Measurements from ENCODE around the gene ANKRD33B. TPM values are rescaled to one million over a fixed set of nuclear protein-coding genes. Genes with fewer than 3 reads are reported as not detected.

The ANKRD33B gene
- total RNA-seq, 1 donor from 2014 or later = 4.0 TPM

DNA sequence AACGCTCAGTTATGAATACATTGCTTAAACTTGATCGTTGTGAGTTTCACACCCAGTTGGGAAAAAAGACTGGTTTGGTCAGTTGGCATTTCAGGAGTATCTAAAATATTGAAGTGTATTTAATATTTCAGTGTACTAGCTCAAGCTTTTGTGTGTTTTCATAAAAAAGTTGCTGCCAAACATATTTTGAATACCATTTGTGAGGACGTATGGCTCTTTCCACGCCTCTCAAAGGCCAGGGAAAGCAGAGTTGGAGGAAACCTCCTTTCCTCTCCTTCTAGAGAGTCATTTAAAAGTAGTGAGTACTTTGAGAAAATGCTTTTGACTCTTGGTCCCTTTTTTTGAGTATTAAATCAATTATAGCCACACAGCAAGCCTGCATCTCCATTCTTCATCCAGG, 43.2 kb upstream of the ANKRD33B start:
- Mint-ChIP-seq H3K27ac (ENCODE audit: unreplicated experiment) (peak overlapping the region; percentile 77), H3K36me3 (ENCODE audit: low read depth) (no peaks in the 10 kb centered on the region), H3K27me3 (ENCODE audit: low read depth) (no peaks in the 10 kb centered on the region), H3K4me3 (ENCODE audit: unreplicated experiment) (no peak overlapping the region), H3K4me1 (ENCODE audit: low read depth) (peaks cover 53% of the 10 kb centered on the region), H3K9me3 (ENCODE audit: low read depth) (no peaks in the 10 kb centered on the region)
- TF ChIP-seq, protein P1, sequence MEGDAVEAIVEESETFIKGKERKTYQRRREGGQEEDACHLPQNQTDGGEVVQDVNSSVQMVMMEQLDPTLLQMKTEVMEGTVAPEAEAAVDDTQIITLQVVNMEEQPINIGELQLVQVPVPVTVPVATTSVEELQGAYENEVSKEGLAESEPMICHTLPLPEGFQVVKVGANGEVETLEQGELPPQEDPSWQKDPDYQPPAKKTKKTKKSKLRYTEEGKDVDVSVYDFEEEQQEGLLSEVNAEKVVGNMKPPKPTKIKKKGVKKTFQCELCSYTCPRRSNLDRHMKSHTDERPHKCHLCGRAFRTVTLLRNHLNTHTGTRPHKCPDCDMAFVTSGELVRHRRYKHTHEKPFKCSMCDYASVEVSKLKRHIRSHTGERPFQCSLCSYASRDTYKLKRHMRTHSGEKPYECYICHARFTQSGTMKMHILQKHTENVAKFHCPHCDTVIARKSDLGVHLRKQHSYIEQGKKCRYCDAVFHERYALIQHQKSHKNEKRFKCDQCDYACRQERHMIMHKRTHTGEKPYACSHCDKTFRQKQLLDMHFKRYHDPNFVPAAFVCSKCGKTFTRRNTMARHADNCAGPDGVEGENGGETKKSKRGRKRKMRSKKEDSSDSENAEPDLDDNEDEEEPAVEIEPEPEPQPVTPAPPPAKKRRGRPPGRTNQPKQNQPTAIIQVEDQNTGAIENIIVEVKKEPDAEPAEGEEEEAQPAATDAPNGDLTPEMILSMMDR (IDR thresholded peaks at IDR 0.05) = no peak
- DNase-seq (ENCODE audit: low spot score) = no peak

DNA sequence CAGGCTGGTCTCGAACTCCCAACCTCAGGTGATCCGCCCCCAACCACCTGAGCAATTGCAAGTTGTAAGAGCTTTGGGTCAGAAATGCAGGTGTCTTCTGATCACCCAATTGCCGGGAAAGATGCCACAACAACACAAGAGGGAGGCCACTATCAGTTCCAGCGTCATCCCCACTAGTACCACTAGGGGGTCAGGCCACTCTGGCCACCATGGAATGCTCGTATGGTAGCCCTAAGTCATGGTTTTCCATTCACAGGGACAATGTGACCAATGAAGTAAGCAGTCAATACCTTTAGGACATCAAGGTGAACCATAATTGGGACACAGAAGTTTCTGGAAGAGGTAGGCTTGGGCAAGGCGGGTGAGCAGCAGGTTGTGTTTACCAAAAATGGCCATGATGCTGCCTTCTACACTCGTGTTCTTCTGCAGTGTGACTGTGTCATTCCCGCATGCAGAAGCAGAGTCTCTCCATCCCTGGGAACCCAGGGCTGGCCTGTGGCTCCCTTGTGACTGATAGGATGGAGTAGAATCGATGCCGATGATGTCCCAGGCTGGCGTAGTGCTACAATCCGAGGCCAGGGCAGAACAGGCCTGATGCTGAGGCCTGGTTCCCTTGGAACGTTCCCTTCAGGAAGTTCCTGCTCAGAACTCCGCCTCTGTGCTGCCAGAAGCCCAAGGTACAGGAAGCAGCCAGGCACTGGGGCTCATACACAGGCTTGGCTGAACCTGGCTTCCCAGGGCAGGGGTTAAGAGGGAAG, 42.2 kb upstream of the ANKRD33B start:
- DNase-seq (ENCODE audit: low spot score) = peak; percentile 52
- H3K27ac Mint-ChIP-seq (ENCODE audit: unreplicated experiment) = peak overlapping the region; percentile 51
- no peaks in the 10 kb centered on the region for H3K36me3 Mint-ChIP-seq (ENCODE audit: low read depth)
- H3K4me1 Mint-ChIP-seq (ENCODE audit: low read depth) = peaks cover 59% of the 10 kb centered on the region
- TF ChIP-seq, protein P1 (IDR thresholded peaks at IDR 0.05) = peak; percentile 56
- H3K9me3 Mint-ChIP-seq (ENCODE audit: low read depth) = no peaks in the 10 kb centered on the region
- H3K4me3 Mint-ChIP-seq (ENCODE audit: unreplicated experiment) = no peak overlapping the region
- H3K27me3 Mint-ChIP-seq (ENCODE audit: low read depth) = no peaks in the 10 kb centered on the region

DNA sequence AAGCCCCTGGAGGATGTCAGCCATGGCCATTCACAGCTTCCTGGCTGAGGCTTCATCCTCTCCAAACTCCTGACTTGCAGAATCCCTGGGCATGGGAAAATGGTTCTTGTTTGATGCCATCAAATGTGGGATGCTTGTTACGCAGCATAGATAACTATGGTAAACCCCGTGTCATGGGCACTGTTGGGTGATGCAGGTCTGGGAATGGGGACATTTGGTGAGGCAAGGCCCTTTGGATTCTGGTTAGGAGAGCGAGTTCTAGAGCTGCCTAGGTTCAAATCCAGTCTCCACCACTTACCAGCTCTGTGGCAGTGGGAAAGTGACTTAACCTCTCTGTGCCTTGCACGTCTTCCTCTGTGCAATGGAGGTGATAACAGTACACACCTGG, 41.7 kb upstream of the ANKRD33B start:
- Mint-ChIP-seq H3K4me1 (ENCODE audit: low read depth) (peaks cover 56% of the 10 kb centered on the region), H3K9me3 (ENCODE audit: low read depth) (no peaks in the 10 kb centered on the region), H3K36me3 (ENCODE audit: low read depth) (no peaks in the 10 kb centered on the region), H3K4me3 (ENCODE audit: unreplicated experiment) (no peak overlapping the region), H3K27ac (ENCODE audit: unreplicated experiment) (no peak overlapping the region), H3K27me3 (ENCODE audit: low read depth) (no peaks in the 10 kb centered on the region)
- TF ChIP-seq, protein P1 (IDR thresholded peaks at IDR 0.05) = no peak
- no peak for DNase-seq (ENCODE audit: low spot score)

DNA sequence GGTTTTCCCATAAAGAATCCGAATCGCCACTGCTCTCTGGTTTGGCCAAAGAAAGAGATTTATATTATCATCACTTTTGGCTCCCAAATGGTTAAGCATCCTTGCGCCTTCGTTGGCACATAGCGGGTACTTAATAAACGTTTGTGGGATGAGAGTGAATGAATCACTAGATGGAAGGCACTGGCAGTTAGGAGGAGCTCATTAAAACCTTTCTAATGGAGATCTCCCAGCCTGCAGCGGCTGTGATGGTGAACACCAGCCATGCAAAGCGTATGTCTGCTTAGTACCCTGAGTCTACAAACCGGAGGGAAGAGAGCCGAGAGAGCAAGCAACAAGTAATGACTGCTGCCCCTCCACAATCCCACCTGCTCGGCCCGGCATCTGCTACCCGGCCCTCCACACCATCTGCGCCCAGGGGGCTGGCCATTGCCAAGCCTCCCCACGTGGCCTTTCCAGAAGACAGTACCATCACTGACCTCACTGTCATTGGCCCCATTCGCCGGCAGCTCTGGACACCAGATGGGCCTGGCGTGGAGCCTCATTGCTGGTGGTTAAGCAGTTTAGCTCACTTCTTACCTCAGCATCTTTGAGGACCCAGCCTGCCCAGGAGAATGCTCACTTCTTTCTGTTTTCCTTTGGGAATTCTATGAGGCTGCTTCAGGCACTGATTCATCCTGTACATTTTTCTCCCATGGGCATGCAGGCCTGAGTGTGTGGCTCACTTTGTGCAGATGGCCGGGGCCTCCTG, 39.3 kb upstream of the ANKRD33B start:
- H3K36me3 Mint-ChIP-seq (ENCODE audit: low read depth) = no peaks in the 10 kb centered on the region
- peak overlapping the region; percentile 87 for H3K27ac Mint-ChIP-seq (ENCODE audit: unreplicated experiment)
- TF ChIP-seq, protein P1 (IDR thresholded peaks at IDR 0.05) = no peak
- no peak overlapping the region for H3K4me3 Mint-ChIP-seq (ENCODE audit: unreplicated experiment)
- no peaks in the 10 kb centered on the region for H3K9me3 Mint-ChIP-seq (ENCODE audit: low read depth)
- H3K27me3 Mint-ChIP-seq (ENCODE audit: low read depth) = no peaks in the 10 kb centered on the region
- DNase-seq (ENCODE audit: low spot score) = peak; percentile 79
- peaks cover 60% of the 10 kb centered on the region for H3K4me1 Mint-ChIP-seq (ENCODE audit: low read depth)

DNA sequence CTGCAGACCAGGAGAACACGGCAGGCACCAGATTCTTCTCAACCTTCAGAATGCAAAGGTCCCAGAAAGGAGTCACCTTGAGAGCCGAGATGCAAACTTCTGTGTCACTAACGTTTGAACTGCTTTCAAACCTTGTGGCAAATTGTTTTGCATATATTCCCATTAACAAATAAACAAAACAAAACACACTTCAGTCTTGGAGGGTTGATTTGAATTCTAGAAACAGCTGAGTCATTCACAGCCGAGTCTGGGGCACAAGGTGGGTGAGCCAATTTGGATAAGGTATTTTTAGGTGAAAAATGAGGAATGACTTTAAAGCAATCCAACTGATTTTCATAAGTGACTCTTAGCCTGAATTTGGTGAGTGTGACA, 38.8 kb upstream of the ANKRD33B start:
- no peaks in the 10 kb centered on the region for H3K9me3 Mint-ChIP-seq (ENCODE audit: low read depth)
- TF ChIP-seq, protein P1 (IDR thresholded peaks at IDR 0.05) = no peak
- H3K36me3 Mint-ChIP-seq (ENCODE audit: low read depth) = no peaks in the 10 kb centered on the region
- H3K27ac Mint-ChIP-seq (ENCODE audit: unreplicated experiment) = peak overlapping the region; percentile 87
- no peaks in the 10 kb centered on the region for H3K27me3 Mint-ChIP-seq (ENCODE audit: low read depth)
- DNase-seq (ENCODE audit: low spot score) = no peak
- peaks cover 57% of the 10 kb centered on the region for H3K4me1 Mint-ChIP-seq (ENCODE audit: low read depth)
- H3K4me3 Mint-ChIP-seq (ENCODE audit: unreplicated experiment) = no peak overlapping the region

All from chondrocyte (in vitro differentiated cells).